NCI-H2171 treated with DMSO at 0.1 percent for 48 hours (cell line): ENCODE results near the gene UACA.
"Not testable (repeated sequence)": the region's sequence is repeated elsewhere in the genome, so short reads cannot be mapped to it uniquely, and the experiment has no call there.

ENCODE experiments used
- DNase-seq: peaks from one replicate; lab custom pipeline; 2025; lab: John Stamatoyannopoulos, UW

The UACA gene

GRCh38 chr15:70625438-70625837 lies 137.9 kb downstream of the UACA start:
- no peak for DNase-seq

- no peak for DNase-seq
Measured at GRCh38 chr15:70625011-70625410, 138.3 kb downstream of the UACA start.

GRCh38 chr15:70618929-70619328 lies 144.4 kb downstream of the UACA start:
- DNase-seq, result no peak

- no peak for DNase-seq
Measured at GRCh38 chr15:70617911-70618287, 145.5 kb downstream of the UACA start.

DNA sequence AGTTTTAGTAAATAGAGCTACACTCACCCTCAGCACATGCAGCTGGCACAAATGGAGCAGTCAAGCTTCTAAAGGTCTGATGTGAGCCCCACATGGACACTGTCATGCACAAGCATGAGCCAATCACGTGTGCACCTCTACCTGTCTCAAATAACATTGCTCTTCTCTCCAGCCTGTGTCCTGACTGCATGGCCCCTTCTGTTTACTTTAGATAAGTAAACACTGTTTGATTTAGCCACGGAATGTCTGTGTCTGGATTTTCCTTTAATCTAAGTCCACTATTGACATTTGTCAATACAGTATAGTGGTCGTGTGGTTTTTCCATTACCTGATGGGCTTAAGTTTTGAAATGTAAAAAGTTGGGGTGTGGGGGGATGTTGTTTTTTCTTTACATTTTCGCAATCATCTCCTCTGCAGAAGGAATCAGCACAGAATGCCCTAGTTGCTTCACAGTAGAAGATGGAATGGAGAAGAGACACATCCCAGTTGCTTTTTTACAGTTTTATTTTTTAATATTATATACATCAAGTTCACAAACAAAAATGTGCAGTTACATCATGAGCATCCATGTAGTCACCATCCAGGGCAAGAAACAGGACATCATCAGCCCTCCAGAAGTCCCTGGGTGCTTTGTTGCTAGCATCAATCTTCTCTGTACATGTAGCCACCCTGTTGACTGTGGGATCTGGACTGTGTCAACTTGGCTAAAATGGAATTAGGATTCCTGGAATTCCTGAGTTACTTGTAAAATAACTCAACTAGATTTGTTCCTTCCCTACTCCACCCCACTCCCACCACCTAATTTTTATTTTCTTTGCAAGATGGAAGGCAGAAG lies 146.1 kb downstream of the UACA start:
- peak; percentile 41 for DNase-seq

DNA sequence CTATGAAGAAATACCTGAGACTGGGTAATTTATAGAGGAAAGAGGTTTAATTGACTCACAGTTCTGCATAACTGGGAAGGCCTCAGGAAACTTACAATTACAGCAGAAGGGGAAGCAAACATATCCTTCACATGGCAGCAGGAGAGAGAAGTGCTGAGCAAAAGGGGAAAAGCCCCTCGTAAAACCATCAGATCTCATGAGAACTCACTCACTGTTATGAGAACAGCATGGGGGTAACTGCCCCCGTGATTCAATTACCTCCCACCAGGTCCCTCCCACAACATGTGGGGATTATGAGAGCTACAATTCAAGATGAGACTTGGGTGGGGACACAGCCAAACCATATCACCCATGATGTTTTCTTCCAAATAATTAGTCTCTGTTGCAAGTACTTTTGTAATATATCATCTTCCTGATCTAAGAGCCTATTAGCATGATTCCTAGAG lies 147.0 kb downstream of the UACA start:
- not testable (repeated sequence) for DNase-seq

DNA sequence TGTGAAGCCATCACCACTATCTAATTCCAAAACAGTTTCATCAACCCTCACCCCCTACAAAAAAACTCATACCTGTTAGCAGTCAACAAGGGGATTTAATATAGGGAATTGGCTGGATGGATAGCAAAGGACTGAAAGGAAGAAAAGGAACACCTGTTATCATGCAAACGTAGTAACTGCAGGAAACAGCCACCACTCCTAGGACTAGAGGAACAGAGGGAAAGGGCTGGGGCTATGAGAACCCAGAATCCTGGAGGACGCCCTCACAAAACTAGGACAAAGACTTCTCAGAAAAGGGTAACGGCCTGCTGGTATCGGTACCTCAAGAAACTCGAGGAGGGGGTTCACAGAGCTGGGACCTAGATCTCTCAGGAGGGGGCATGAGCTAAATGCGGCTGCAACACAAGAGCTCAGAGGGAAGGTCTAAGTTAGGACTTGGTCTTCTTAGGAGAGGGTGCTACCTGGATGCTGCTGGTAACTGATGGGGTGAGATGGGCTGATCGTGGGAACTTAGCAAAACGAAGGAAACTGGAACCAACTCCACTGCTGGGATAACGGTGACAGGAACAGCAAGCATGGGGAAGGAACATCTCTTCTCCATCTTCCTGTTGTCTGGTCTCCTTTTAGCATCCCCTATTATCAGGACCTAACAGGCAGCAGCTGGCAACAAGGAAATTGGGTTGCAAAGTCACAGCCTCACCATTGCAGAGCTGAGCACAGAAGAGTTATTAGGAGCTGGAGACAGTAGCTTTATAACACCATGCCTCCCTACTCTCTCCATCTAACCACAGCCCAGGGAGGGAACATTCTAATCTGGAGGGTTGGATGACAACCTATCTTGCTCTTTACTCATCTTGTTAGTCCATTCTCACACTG lies 147.7 kb downstream of the UACA start:
- no peak for DNase-seq

GRCh38 chr15:70614221-70614620 lies 149.1 kb downstream of the UACA start:
- no peak for DNase-seq

DNA sequence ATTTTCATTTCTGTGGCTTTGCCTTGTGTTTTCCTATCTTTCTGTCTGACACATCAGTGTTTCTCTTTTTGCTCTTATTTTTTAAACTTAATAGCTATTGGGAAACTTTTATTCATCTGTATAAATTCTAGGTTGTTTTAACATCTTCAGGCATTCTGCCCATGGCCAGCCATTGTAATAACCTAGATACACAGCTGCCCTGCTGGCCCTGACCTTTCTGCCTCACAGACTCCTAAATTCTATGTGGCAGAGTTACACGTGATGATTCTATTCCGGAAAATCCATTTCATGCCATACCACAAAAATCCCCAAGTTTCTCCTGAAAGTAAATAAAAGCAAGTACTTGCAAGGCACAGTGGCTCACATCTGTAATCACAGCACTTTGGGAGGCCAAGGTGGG lies 150.1 kb downstream of the UACA start:
- no peak for DNase-seq

DNA sequence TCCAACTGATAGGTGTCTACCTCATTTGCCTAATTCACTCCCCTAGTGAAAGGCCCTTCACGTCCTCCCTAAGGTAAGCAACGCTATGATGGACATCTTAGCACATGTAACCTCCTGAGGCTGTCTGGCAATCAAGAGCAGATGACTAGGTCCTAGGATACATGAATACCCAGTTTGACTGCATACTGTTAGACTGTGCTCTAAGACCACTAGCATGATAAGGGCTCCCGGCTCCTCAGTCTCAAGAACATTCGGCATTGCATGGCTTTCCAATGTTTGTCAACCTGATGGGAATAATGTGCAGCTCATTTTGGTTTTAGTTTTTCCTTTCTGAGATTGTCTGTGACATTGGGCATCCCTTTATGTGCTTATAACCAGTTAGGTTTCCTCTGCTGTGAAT lies 152.1 kb downstream of the UACA start:
- no peak for DNase-seq

DNA sequence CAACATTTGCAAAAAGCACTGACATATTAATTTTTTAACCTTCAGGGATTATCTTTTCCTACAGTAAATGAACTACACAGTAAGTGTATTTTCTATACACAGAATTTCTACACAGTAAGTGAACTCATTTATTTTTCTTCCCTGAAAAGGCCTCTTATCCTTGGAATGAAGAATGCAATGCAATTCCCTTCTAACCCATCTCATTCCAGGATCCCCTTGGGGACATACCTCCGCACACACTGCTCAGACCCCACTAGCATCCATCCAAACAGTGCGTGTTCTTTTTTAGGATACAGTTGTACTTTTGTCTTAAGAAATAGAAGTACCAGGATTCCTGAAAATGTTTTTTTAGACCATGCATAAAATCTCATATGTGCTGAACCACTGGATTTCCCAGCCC lies 152.8 kb downstream of the UACA start:
- DNase-seq, result no peak

- no peak for DNase-seq
Measured at GRCh38 chr15:70609889-70610288, 153.5 kb downstream of the UACA start.

GRCh38 chr15:70608144-70608543 lies 155.2 kb downstream of the UACA start:
- DNase-seq, result peak; percentile 50

DNA sequence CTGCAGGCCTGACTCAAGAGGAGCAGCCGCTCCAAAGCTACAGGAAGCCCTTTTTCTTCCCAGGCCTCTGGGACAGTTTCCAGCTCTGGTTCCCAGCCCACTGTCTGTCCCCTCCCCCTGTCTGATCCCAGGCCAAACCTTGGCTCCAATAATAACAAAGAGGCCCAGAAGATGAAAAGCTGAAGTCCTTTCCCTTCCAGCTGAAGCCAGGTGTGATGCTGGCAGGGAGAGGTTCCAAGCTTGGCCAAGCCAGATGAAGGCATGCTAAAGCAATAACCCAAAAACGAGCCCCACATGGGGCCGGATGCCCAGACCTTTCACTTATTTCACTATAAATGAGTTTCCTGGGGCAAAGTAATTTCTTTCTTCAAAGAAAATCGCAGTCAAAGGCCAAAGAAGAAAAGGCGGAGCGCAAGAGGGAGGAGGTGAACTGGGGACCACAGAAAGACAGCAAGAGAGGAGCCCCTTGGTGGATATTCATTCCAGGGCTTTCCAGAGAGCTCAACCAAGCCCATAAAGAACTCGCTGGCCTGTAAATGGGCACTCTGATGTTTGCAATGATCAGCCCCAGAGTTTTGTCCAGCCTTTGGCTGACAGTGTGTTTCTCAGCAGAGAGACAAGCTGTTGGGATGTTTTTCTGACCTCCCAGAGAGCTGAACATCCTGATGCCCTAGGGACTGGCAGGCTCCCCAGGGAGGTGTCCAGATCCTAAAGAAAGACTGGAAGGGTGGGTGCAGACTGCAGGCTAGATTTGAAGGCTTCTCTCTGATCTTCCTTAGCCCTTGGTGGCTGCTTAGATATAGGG lies 157.6 kb downstream of the UACA start:
- DNase-seq, result no peak

- no peak for DNase-seq
Measured at GRCh38 chr15:70604666-70605315, 158.6 kb downstream of the UACA start.
